Vagina (tissue), 2 donors: ENCODE measurements around the gene FLYWCH1.

ENCODE experiments used
- POLR2A ChIP-seq, 2 donors: fragments of 450-650 bp; IDR thresholded peaks; one replicate each; pipeline ENCODE4 v1.6.1; 2017; ENCODE audit warnings: antibody characterized with exemption in 2 of 2, mild to moderate bottlenecking in 2 of 2, moderate library complexity in 2 of 2
- POLR2AphosphoS5 ChIP-seq, 2 donors: sonication (generic); formaldehyde crosslinking; IDR thresholded peaks; one replicate each; pipeline ENCODE4 v1.9.0; 2017; ENCODE audit warnings: antibody characterized with exemption in 2 of 2, mild to moderate bottlenecking in 2 of 2, low read depth in 1 of 2; ENCODE audit not compliant: insufficient read depth in 1 of 2
- TF ChIP-seq, protein P1 (sequence below), 3 experiments: fragments of 450-650 bp in 2 of 3; fragments of 200-600 bp in 1 of 3; sonication (generic) in 1 of 3; IDR thresholded peaks; one replicate each; pipeline ENCODE4 v1.5.1; 2017 to 2019; ENCODE audit warnings: antibody characterized with exemption in 3 of 3, mild to moderate bottlenecking in 2 of 3, moderate library complexity in 2 of 3

DNA sequence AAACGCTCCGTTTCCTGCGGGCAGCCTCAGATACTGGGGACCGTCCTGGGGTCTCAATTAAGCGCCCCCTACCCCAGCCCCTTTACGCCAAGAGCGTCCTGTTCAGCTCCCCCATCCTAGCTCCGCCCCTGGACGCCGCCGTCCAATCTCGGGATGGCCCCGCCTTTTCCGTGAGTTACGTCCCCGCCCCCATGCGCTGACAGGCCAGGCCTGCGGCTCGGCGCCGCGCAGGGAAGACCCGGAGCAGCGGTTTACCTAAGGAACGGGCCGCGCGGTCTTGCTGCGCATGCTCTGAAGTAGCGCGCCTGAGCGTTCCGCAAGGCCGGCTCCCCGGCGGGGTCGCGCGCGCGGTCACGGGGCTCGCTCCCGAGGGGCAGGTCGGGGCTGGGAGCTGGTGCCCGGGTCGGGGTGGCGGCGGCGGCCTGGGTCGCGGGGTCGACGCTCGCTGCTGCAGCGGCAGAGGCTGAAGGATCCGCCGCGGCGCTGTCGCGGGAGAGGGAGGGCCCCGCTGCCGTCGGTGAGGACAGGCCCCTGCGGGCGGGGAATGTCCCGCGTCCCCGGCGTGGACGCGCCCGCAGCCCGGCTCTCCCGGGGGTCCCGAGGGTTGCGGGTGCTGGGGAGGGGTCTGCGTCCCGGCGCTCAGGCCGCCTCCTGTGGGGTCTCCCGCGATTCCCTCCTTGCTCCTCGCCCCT lies at the start of gene FLYWCH1:
- peak; percentile 75 to 97 for TF ChIP-seq POLR2AphosphoS5 (IDR thresholded peaks at IDR 0.05; ENCODE audit: insufficient read depth in 1 of 2, low read depth in 1 of 2)
- TF ChIP-seq, protein P1, sequence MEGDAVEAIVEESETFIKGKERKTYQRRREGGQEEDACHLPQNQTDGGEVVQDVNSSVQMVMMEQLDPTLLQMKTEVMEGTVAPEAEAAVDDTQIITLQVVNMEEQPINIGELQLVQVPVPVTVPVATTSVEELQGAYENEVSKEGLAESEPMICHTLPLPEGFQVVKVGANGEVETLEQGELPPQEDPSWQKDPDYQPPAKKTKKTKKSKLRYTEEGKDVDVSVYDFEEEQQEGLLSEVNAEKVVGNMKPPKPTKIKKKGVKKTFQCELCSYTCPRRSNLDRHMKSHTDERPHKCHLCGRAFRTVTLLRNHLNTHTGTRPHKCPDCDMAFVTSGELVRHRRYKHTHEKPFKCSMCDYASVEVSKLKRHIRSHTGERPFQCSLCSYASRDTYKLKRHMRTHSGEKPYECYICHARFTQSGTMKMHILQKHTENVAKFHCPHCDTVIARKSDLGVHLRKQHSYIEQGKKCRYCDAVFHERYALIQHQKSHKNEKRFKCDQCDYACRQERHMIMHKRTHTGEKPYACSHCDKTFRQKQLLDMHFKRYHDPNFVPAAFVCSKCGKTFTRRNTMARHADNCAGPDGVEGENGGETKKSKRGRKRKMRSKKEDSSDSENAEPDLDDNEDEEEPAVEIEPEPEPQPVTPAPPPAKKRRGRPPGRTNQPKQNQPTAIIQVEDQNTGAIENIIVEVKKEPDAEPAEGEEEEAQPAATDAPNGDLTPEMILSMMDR (IDR thresholded peaks at IDR 0.05), result no peak
- TF ChIP-seq POLR2A (IDR thresholded peaks at IDR 0.05), result peak in 1 of 2 donors; percentile 69
